GM12878 (cell line): ENCODE results near the gene MSLN. TPM values are rescaled to one million over a fixed set of nuclear protein-coding genes. Genes with fewer than 3 reads are reported as not detected.

ENCODE experiments used
- EZH2 ChIP-seq: IDR thresholded peaks from 2 replicates; pipeline ENCODE4 v1.6.1; 2012; ENCODE audit warnings: low read depth, mild to moderate bottlenecking, control low read depth, inconsistent platforms, low read length, borderline replicate concordance; ENCODE audit not compliant: control insufficient read depth
- GATAD2B ChIP-seq: fragments of 450-650 bp; conservative IDR thresholded peaks from 2 replicates; pipeline ENCODE4 v1.6.1; 2017; ENCODE audit warnings: low read depth, mild to moderate bottlenecking, moderate library complexity
- MEF2B ChIP-seq: fragments of 450-650 bp; IDR thresholded peaks from 2 replicates; pipeline ENCODE4 v1.6.1; 2018; ENCODE audit warnings: mild to moderate bottlenecking, moderate library complexity; ENCODE audit not compliant: partially characterized antibody, poor library complexity, severe bottlenecking
- SP1 ChIP-seq: IDR thresholded peaks from one replicate; pipeline ENCODE4 v1.6.1; 2011; ENCODE audit warnings: low read depth, low read length
- TCF3 ChIP-seq: IDR thresholded peaks from 2 replicates; pipeline ENCODE4 v1.6.1; 2012; ENCODE audit warnings: low read depth, mild to moderate bottlenecking, low read length, borderline replicate concordance; ENCODE audit not compliant: insufficient read depth
- YY1 ChIP-seq: IDR thresholded peaks from 2 replicates; pipeline ENCODE4 v1.6.1; 2011; ENCODE audit warnings: low read depth, mild to moderate bottlenecking, low read length
- ZBED1 ChIP-seq: IDR thresholded peaks from 2 replicates; pipeline ENCODE4 v1.6.1; 2016; ENCODE audit warnings: borderline replicate concordance
- ZNF217 ChIP-seq: fragments of 450-650 bp; IDR thresholded peaks from 2 replicates; pipeline ENCODE4 v1.6.1; 2017; ENCODE audit warnings: antibody characterized with exemption, mild to moderate bottlenecking
- polyA plus RNA-seq, 11 experiments: library from polyadenylated mRNA; depleted of rRNA in 4 of 11; unstranded in 6 of 11; stranded (reverse) in 5 of 11; fragments of >200 nt; fragmentation: Nextera tagmentation in 4 of 11; fragmentation: Illumina TruSeq in 1 of 11; extraction: Ambion mirVana in 4 of 11; extraction: Trizol in 1 of 11; gene quantifications; 1 replicate in 1 of 11; 2 replicates in 10 of 11; pipeline versions ENCODE4 v1.2.1 to v1.2.3, GENCODE V29; 2011 to 2016; ENCODE audit warnings: inconsistent platforms in 2 of 11, missing spikeins in 2 of 11, low read depth in 1 of 11
- total RNA-seq, 4 experiments: library from RNA; depleted of rRNA in 3 of 4; stranded (reverse); fragments of >200 nt in 3 of 4; fragmentation: Illumina TruSeq in 1 of 4; extraction: Trizol in 1 of 4; gene quantifications; 2 replicates each; pipeline versions ENCODE4 v1.2.1 to v1.2.3, GENCODE V29; 2013 to 2021
- TF ChIP-seq, protein P1 (sequence below): fragments of 450-650 bp; IDR thresholded peaks from 2 replicates; pipeline ENCODE4 v1.6.1; 2017; ENCODE audit warnings: mild to moderate bottlenecking, low read depth, inconsistent platforms; ENCODE audit not compliant: poor library complexity, severe bottlenecking
- TF ChIP-seq, protein P2 (sequence below): fragments of 450-650 bp; IDR thresholded peaks from 2 replicates; pipeline ENCODE4 v1.6.1; 2016; ENCODE audit warnings: mild to moderate bottlenecking
- TF ChIP-seq, protein P3 (sequence below): IDR thresholded peaks from 2 replicates; pipeline ENCODE4 v1.6.1; 2012; ENCODE audit warnings: low read depth, low read length, improper control_type of control experiment

MSLN gene
- total and polyA plus RNA-seq, 10 of the 15 experiments (the other 5 are each of a cell fraction or from before 2014, with no cell fraction given): 0.08 TPM; not detected in 9

DNA sequence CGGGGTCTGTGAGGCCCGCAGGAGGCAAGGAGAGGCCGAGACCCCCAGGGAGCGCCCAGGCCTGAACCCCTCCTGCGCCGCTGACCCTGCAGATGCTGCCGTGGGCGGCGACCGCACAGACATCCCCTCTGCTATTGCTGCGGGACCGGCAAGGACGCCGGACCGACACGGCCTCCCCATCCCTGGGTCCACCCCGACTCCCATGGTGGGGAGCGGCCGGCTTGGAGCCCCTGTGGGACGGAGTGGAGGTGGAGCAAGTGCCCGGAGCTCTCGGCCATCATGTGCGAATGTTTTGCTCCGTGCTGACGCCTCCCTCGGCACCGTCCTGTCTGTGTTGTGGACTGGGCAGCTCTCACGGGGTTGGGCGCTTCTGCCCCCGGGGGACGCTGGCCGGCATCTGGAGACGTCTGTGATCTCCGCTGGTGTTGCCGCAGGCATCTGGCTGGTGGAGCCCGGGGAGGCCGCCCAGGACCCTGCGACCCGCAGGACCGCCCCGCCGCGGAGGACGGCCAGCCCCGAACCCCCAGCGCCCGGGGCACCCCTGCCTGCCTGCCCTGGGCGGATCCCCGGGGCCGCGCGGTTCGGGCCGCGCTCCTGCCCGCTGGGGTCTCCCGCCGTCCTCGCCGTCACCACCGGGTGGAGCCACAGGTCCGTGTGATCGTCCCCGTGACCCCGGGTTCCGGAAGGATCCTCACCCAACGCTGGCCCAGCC lies 52.8 kb downstream of the MSLN start (continued):
- no peak for TF ChIP-seq ZNF217
- TF ChIP-seq GATAD2B: no peak
- TF ChIP-seq, protein P1, sequence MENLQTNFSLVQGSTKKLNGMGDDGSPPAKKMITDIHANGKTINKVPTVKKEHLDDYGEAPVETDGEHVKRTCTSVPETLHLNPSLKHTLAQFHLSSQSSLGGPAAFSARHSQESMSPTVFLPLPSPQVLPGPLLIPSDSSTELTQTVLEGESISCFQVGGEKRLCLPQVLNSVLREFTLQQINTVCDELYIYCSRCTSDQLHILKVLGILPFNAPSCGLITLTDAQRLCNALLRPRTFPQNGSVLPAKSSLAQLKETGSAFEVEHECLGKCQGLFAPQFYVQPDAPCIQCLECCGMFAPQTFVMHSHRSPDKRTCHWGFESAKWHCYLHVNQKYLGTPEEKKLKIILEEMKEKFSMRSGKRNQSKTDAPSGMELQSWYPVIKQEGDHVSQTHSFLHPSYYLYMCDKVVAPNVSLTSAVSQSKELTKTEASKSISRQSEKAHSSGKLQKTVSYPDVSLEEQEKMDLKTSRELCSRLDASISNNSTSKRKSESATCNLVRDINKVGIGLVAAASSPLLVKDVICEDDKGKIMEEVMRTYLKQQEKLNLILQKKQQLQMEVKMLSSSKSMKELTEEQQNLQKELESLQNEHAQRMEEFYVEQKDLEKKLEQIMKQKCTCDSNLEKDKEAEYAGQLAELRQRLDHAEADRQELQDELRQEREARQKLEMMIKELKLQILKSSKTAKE: no peak
- TF ChIP-seq, protein P2, sequence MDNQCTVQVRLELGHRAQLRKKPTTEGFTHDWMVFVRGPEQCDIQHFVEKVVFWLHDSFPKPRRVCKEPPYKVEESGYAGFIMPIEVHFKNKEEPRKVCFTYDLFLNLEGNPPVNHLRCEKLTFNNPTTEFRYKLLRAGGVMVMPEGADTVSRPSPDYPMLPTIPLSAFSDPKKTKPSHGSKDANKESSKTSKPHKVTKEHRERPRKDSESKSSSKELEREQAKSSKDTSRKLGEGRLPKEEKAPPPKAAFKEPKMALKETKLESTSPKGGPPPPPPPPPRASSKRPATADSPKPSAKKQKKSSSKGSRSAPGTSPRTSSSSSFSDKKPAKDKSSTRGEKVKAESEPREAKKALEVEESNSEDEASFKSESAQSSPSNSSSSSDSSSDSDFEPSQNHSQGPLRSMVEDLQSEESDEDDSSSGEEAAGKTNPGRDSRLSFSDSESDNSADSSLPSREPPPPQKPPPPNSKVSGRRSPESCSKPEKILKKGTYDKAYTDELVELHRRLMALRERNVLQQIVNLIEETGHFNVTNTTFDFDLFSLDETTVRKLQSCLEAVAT: no peak
- TF ChIP-seq YY1: 0 out of 2 replicates have a peak, but pooled peaks have one; percentile 16
- no peak for TF ChIP-seq MEF2B
- TF ChIP-seq EZH2: no peak
- no peak for TF ChIP-seq SP1
- TF ChIP-seq, protein P3, sequence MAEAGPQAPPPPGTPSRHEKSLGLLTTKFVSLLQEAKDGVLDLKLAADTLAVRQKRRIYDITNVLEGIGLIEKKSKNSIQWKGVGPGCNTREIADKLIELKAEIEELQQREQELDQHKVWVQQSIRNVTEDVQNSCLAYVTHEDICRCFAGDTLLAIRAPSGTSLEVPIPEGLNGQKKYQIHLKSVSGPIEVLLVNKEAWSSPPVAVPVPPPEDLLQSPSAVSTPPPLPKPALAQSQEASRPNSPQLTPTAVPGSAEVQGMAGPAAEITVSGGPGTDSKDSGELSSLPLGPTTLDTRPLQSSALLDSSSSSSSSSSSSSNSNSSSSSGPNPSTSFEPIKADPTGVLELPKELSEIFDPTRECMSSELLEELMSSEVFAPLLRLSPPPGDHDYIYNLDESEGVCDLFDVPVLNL: no peak
- TF ChIP-seq TCF3: no peak
- no peak for TF ChIP-seq ZBED1
